ENCODE data around the gene IGSF3.
A peak's percentile ranks its signal among the peaks of the same experiment; 100 is the strongest.
"Not testable (repeated sequence)": the region's sequence is repeated elsewhere in the genome, so short reads cannot be mapped to it uniquely, and the experiment has no call there.

IGSF3 gene

GRCh38 chr1:116572771-116573430 lies 94.6 kb downstream of the IGSF3 start:
- DNase-seq: peak; percentile 42

GRCh38 chr1:116572099-116572498 lies 95.4 kb downstream of the IGSF3 start:
- DNase-seq: peak; percentile 57

GRCh38 chr1:116571215-116571919 lies 96.2 kb downstream of the IGSF3 start:
- DNase-seq: no peak

- peak; percentile 93 for DNase-seq
Measured at GRCh38 chr1:116570358-116571214, 96.9 kb downstream of the IGSF3 start, which contains the start of gene CD58. Gene CD58, minus strand, starts transcription at chr1:116571026. Its CDS starts 54 bp downstream, at chr1:116570972.

GRCh38 chr1:116569776-116570357 lies 97.7 kb downstream of the IGSF3 start:
- DNase-seq: no peak

GRCh38 chr1:116569381-116569670 lies 98.2 kb downstream of the IGSF3 start:
- DNase-seq: no peak

- DNase-seq: no peak
Measured at GRCh38 chr1:116568662-116569380, 98.7 kb downstream of the IGSF3 start.

GRCh38 chr1:116567790-116568661 lies 99.5 kb downstream of the IGSF3 start:
- no peak for DNase-seq

GRCh38 chr1:116565222-116565621 lies 102.3 kb downstream of the IGSF3 start:
- no peak for DNase-seq

GRCh38 chr1:116564426-116564825 lies 103.1 kb downstream of the IGSF3 start:
- DNase-seq: no peak

GRCh38 chr1:116562465-116562864 lies 105.1 kb downstream of the IGSF3 start:
- not testable (repeated sequence) for DNase-seq

- no peak for DNase-seq
Measured at GRCh38 chr1:116561563-116561962, 106.0 kb downstream of the IGSF3 start.

GRCh38 chr1:116560704-116561490 lies 106.6 kb downstream of the IGSF3 start:
- DNase-seq: peak; percentile 36

- no peak for DNase-seq
Measured at GRCh38 chr1:116559304-116559761, 108.2 kb downstream of the IGSF3 start.

- no peak for DNase-seq
Measured at GRCh38 chr1:116558571-116558970, 109.0 kb downstream of the IGSF3 start.

- no peak for DNase-seq
Measured at GRCh38 chr1:116558140-116558549, 109.4 kb downstream of the IGSF3 start.

- no peak for DNase-seq
Measured at GRCh38 chr1:116557323-116557878, 110.1 kb downstream of the IGSF3 start.

GRCh38 chr1:116556289-116557006 lies 111.1 kb downstream of the IGSF3 start:
- DNase-seq: no peak

GRCh38 chr1:116554924-116555323 lies 112.6 kb downstream of the IGSF3 start:
- no peak for DNase-seq

Data from OCI-M1 (cell line).